RWPE2 (cell line): ENCODE data around the gene STRN.
A peak's percentile ranks its signal among the peaks of the same experiment; 100 is the strongest.

Source experiments
- ATAC-seq: fragments of 200-7000 bp; cut with Tn5 transposase; 3 replicates; pipeline ENCODE4 v1.9.1; 2021; ENCODE audit warnings: low read depth
- DNase-seq: peaks from one replicate; pipeline ENCODE4 v3.0.0-alpha.2; 2020; ENCODE audit warnings: low spot score
- H3K27ac ChIP-seq: fragments of 450-650 bp; 2 replicates; pipeline ENCODE4 v1.5.1; 2017; ENCODE audit warnings: mild to moderate bottlenecking; ENCODE audit not compliant: poor library complexity, severe bottlenecking
- H3K27me3 ChIP-seq: fragments of 250-450 bp; sonication (Bioruptor Pico); 2 replicates; pipeline ENCODE4 v1.5.1; 2021; ENCODE audit warnings: mild to moderate bottlenecking, moderate library complexity; ENCODE audit not compliant: insufficient read depth, poor library complexity, severe bottlenecking
- H3K36me3 ChIP-seq: fragments of 250-450 bp; sonication (Bioruptor Pico); 2 replicates; pipeline ENCODE4 v1.5.1; 2020; ENCODE audit warnings: low read depth, mild to moderate bottlenecking, moderate library complexity
- H3K4me1 ChIP-seq: fragments of 250-450 bp; sonication (Bioruptor Pico); 2 replicates; pipeline ENCODE4 v1.5.1; 2021; ENCODE audit warnings: mild to moderate bottlenecking, moderate library complexity; ENCODE audit not compliant: insufficient read depth, poor library complexity, severe bottlenecking
- H3K4me3 ChIP-seq: fragments of 250-450 bp; sonication (Bioruptor Pico); 2 replicates; pipeline ENCODE4 v1.5.1; 2021; ENCODE audit warnings: mild to moderate bottlenecking, moderate library complexity; ENCODE audit not compliant: severe bottlenecking
- H3K9me3 ChIP-seq: fragments of 250-450 bp; sonication (Bioruptor Pico); 2 replicates; pipeline ENCODE4 v1.5.1; 2021; ENCODE audit warnings: mild to moderate bottlenecking, moderate library complexity; ENCODE audit not compliant: severe bottlenecking
- TF ChIP-seq, protein P1 (sequence below): fragments of 450-650 bp; IDR thresholded peaks from one replicate; pipeline ENCODE4 v1.5.1; 2017; ENCODE audit warnings: mild to moderate bottlenecking, moderate library complexity; ENCODE audit not compliant: poor library complexity, severe bottlenecking

Gene STRN

DNA sequence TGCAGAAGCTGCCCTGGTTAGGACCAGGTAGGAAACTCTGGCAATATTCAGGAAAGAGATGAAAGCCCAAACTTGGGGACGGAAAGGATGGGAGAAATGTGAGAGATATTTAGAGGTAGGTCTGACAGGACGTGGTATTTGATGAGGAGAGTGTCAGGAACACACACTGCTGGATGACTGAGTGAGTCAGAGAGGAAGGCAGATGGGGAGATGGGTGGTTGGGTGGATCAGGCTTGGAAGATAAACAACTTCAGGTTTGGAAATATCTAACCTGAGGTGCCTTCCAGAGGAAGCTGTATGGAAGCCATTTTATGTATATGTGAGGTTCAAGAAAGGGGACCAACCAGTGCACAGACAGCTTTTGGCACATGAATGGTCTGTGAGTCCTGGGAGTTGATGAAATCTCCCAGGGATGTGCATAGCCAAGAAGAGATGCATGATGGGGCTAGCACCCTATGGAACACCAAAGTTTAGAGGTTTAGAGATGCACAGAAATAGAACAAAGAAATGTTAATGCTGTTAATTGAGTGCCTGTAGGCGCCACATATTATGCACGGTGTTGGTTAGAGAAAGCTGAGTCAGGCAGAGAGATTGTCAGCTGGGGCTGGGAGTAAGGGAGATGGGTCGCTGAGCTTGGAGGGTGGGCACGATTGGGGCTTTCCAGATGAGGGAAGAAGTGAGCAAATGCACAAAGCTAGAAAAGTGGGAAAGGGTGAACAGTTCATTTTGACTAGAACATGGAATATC lies 168.8 kb downstream of the STRN start:
- H3K9me3 ChIP-seq = no peaks in the 10 kb centered on the region
- no peaks in the 10 kb centered on the region for H3K27me3 ChIP-seq
- no peak overlapping the region for H3K4me3 ChIP-seq
- DNase-seq (no peak), ATAC-seq (0 out of 3 replicates have a peak, but pooled peaks have one; percentile 45)
- H3K4me1 ChIP-seq = no peaks in the 10 kb centered on the region
- no peak overlapping the region for H3K27ac ChIP-seq
- TF ChIP-seq, protein P1, sequence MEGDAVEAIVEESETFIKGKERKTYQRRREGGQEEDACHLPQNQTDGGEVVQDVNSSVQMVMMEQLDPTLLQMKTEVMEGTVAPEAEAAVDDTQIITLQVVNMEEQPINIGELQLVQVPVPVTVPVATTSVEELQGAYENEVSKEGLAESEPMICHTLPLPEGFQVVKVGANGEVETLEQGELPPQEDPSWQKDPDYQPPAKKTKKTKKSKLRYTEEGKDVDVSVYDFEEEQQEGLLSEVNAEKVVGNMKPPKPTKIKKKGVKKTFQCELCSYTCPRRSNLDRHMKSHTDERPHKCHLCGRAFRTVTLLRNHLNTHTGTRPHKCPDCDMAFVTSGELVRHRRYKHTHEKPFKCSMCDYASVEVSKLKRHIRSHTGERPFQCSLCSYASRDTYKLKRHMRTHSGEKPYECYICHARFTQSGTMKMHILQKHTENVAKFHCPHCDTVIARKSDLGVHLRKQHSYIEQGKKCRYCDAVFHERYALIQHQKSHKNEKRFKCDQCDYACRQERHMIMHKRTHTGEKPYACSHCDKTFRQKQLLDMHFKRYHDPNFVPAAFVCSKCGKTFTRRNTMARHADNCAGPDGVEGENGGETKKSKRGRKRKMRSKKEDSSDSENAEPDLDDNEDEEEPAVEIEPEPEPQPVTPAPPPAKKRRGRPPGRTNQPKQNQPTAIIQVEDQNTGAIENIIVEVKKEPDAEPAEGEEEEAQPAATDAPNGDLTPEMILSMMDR = no peak
- no peaks in the 10 kb centered on the region for H3K36me3 ChIP-seq
